ENCODE data around the gene AKAP12.

The AKAP12 gene

GRCh38 chr6:151284548-151285017 is 44.8 kb downstream of the AKAP12 start:
- DNase-seq (ENCODE audit: low spot score): no peak

GRCh38 chr6:151285122-151285521 is 45.4 kb downstream of the AKAP12 start:
- DNase-seq (ENCODE audit: low spot score): no peak

DNA sequence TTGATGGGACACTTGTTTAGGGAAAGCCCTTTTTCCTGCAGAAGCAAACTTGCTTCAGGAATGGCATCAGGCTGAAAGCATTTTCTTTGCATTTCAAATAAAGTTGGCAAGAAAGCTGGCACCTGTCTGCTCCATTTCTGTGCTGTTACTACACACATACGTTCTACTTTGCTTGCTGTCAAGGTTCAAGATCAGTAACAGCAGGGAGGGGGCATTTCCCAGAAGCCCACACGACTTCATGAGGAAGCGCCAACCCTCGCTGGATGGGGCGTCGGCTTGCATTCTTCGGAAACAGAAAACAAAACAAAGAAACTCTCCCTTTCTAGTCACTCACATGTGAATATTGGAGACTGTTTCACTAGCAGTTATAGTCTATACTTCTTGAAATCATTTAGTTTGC is 46.4 kb downstream of the AKAP12 start:
- DNase-seq (ENCODE audit: low spot score): no peak

DNA sequence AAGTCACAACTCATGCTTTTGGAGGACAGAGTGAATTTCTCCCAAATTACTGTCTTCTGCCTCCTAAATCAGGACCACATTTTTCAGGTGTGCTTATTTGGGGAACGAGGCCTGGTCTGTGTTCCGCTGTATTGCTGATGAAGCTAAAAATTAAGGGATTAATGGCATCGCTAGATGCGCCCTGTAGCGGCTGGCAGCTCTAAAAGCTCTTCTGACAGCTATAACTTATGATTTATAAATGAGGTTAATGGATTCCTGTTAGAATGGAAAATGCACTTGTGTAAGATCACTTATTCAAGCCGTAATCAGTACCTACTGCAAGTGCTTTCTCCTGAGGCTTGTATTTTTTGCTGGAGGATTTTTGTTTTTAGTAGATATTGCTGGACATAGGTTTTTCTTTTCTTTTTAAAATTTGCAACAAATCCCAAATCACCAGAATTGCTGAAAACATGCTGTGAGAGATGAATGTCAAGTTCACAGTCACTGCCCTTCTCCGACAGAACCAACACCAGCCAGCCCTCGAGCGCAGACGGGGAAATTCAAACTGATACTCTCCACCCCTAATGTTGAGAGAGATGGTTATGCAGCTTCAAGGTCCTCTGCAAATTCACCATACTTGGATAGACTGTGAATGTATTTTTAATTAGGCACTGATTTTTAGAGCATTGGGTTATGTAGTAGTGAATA is 49.1 kb downstream of the AKAP12 start:
- no peak for DNase-seq (ENCODE audit: low spot score)

DNA sequence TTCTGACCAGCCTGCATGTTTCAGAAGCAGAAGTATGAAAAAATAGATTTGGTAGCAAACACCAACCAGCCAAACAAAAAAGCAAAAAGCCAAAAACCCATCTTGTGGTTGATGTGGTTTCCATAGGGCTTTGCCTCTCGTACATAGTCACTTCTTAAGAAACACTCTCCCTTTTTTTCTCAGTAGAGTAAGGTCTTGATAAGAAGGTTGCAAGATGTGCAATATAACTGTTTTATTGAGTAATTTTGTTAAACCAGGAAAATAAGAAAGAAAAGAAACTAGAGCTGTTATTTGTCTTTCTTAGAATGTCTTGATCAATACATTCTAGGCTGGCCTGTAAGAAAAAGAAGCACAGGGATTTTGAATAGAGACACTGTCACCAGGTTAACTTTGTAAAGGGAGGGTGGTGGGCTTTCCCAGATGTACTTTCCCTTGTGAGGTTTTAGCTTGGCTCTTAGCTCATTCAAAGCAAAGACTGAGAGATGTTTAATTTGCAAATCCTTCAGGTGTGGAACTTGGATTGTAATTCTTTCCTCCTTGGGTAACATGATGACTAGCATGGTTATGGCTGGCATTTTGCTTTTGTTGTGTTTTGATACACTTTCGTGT is 49.7 kb downstream of the AKAP12 start:
- DNase-seq (ENCODE audit: low spot score): no peak

GRCh38 chr6:151290877-151291721 is 51.3 kb downstream of the AKAP12 start:
- DNase-seq (ENCODE audit: low spot score): no peak

DNA sequence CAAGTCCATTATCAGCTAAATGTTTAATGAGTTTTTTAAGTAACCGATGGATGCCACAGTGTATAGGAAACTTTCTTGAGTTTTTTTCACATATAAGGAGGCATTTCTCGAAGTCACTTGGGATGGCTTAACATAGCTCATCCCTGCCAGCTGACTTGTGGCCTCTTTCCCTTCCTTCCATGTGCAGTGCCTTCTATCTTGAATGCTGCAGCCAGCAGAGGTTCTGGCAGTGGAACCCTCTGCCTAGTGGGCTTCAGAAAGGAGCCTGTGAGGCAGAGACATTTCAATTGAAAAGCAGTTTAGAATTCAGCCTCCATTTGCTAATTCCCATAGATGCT is 51.9 kb downstream of the AKAP12 start:
- DNase-seq (ENCODE audit: low spot score): no peak

- no peak for DNase-seq (ENCODE audit: low spot score)
These were observed 53.4 kb downstream of the AKAP12 start for GRCh38 chr6:151292974-151293687.

GRCh38 chr6:151293688-151294016 is 53.9 kb downstream of the AKAP12 start:
- no peak for DNase-seq (ENCODE audit: low spot score)

DNA sequence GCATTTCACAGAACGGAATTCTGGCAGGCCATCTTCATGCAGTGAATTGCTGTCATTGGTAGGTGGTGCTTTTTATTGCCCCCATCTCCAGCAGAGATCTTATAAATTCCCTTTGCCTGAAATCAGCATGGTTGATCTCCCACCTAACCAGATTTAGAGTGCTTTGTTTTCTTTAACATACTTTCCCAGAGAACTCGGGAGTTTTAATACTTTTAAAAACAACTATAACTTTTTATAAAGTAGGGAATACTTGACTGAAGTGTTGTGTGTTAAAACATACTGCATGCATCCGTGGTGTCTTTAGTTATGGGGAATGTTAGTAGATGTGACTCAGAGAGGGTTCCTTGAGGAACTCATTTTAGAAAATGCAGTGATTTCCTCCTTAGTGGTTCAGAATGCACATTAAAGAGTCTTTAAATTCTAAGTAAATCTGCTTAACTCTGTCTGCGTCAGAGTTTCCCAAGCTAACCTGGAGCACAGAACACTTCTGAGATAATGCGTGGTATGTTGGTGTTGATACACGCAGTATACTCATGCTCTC is 54.9 kb downstream of the AKAP12 start:
- DNase-seq (ENCODE audit: low spot score): no peak

DNA sequence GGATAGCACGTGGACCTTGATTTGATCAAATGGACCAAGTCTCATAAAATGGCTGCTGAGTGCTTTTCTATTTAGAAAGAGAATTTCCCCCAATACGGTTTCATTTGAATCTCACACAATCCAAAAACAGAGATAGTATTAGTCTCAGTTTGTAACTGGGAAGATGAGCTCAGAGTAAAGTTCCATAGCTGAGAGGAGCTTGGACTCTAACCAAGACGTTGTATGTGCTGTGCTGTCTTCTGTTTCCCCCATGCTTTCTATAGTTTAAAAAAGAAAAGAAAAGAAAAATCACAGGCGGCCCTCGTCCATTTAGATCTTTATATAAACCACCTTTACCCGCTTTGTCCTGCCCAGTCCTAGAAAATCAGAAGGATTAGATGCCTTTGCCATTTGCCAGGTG is 58.1 kb downstream of the AKAP12 start:
- no peak for DNase-seq (ENCODE audit: low spot score)

DNA sequence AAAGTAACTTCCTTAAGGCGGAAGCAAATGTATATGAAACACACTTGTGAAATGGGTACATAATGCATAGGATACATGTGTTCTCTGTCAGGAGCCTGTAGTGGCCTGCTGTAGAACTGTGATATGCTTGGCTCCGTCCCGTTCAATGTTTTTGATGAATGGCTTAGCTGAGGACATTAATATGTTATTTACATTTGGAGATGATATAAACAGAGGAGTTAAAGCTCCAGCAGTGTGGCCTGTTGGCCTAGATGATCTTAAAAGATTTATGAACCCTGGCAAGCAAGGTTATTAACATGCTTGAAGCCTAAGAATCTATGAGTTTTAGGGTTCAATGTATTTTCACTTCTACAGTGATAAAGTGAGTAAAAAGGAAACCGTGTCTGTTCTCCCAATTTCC is 59.2 kb downstream of the AKAP12 start:
- DNase-seq (ENCODE audit: low spot score): no peak

- DNase-seq (ENCODE audit: low spot score): no peak
These were observed 60.7 kb downstream of the AKAP12 start for GRCh38 chr6:151300267-151300991.

- no peak for DNase-seq (ENCODE audit: low spot score)
These were observed 61.8 kb downstream of the AKAP12 start for GRCh38 chr6:151301547-151301946.

DNA sequence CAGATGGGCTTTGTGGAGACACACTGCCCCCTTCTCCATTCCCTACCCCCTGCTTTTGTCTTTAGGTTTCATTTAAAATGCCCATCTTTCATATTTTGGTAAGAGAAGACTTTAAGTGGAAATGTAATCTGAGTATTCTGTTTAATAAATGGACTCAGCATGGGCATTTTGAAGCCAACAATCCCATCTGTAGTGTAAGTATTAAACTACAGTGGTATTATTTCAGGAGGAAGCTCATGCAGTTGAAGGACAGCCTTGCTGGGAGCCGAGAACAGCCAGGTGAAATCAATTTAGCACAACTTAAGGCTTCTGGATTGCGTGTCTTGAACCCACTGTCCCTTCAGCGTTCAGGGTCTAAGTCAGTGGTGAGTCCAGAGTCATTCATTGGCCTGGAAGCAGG is 63.5 kb downstream of the AKAP12 start:
- DNase-seq (ENCODE audit: low spot score): no peak

DNA sequence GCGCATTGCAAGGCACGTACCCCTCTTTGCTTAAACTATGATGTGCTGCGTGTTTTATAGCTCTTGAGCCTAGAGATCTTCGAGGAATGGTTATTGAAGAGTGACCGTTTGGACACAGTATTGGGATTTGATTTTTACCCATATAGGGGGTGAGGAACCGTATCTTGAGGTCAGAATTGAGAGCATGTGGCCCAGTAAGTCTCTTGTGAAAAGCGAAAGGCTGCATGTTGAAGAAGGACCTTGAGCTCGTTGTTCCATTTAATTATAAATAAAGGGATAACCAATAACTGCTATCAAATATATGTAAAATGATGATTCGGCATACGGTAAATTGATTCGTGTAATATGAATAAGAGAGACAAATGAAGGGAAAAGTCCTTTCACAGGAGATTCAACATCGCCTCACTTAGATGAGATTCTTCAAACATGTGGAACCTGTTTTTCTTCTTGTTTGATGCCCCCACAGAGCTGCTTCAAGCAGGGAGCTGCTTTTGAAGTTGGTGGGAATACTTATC is 66.6 kb downstream of the AKAP12 start:
- no peak for DNase-seq (ENCODE audit: low spot score)

- no peak for DNase-seq (ENCODE audit: low spot score)
These were observed 67.7 kb downstream of the AKAP12 start for GRCh38 chr6:151307501-151307900.

- no peak for DNase-seq (ENCODE audit: low spot score)
These were observed 69.9 kb downstream of the AKAP12 start for GRCh38 chr6:151309619-151310018.

DNA sequence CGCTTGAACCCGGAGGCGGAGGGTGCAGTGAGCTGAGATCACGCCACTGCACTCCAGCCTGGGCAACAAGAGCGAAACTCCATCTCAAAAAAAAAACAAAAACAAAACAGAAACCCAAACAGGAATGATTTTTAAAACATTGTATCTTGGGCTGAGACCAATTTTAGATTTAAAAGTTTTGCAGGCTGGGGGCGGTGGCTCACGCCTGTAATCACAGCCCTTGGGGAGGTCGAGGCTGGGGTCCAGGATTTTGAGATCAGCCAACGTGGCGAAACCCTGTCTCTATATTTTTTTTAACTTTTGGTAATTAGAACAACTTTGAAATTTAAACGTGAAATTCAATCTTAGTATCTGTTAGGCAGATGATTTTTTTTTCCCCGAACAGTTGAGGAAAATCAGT is 70.5 kb downstream of the AKAP12 start:
- no peak for DNase-seq (ENCODE audit: low spot score)

DNA sequence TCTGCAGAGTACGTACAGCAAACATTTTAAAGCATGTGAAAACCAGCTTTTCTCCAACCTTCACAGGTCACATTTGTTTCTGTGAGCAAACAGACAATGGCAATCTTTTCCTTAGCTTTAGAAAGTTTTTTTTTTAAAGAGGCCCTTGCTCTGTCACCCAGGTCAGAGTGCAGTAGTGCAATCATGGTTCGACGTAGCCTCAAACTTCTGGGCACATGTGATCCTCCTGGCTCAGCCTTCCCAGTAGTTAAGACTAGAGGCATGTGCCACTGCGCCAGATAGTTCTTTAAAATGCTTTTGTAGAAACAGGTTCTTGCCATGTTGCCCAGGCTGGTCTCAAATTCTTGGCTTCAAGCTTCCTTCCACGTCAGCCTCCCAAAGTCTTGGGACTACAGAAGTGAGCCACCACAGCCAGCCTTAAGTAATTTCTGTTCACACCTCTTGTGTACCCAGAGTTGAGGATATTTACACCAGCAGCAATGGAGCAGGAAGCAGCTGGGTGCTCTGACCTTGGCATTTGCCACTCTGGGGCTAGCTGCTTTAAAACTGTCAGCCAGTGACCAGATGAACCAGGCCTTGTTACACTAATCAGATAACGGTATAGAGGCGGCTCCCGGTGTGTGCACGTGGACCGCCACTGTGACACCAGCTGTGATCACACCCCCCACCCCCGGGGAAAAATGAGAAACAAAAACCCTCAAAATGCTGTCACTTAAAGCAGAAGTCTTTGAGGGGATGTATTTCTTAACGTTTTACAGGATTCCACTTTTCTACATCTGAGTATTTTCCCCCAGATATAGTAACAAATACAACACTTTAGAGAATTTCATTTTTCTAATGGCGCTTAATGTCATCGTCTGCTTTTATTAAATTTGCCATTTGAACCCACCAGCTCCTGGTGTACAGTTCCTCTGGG is 71.3 kb downstream of the AKAP12 start:
- no peak for DNase-seq (ENCODE audit: low spot score)
